NAMALWA (cell line): ENCODE data around the gene PSTPIP1.

Experiments
- DNase-seq: peaks from one replicate; pipeline ENCODE4 v3.0.0-alpha.2; 2015; ENCODE audit warnings: low spot score

PSTPIP1 gene

DNA sequence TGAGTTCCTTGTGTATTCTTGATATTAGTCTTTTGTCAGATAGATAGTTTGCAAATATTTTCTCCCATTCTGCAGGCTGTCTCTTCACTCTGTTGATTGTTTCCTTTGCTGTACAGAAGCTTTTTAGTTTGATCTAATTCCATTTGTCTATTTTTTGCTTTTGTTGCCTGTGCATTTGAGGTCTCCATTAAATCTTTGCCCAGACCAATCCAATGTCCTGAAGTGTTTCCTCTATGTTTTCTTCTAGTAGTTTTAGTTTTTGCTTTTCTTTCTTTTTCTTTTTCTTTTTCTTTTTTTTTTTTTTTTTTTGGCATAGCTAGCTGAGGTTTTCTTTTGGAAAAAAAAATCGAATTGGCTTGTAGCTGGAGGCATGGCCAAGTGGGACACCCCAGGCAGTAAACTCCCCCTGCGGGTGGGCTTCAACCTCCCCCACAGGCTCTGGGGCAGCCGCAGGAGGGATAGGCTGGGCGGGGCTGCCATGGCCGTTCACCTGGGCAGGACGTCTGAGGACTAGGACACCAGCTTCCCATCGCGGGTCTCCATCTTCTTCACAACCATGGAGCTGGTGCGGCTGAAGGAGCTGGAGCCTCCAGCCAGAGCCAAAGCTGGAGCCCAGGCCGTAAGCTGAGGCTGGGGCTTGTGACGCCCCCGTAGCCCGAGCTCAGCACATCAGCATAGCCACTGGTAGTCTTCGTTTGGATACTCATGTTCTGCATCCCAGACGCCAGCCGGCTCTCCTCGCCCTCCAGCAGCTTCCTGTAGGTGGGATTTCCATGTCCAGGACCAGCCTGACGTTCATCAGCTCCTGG lies 16.2 kb upstream of the PSTPIP1 start:
- DNase-seq: no peak

DNA sequence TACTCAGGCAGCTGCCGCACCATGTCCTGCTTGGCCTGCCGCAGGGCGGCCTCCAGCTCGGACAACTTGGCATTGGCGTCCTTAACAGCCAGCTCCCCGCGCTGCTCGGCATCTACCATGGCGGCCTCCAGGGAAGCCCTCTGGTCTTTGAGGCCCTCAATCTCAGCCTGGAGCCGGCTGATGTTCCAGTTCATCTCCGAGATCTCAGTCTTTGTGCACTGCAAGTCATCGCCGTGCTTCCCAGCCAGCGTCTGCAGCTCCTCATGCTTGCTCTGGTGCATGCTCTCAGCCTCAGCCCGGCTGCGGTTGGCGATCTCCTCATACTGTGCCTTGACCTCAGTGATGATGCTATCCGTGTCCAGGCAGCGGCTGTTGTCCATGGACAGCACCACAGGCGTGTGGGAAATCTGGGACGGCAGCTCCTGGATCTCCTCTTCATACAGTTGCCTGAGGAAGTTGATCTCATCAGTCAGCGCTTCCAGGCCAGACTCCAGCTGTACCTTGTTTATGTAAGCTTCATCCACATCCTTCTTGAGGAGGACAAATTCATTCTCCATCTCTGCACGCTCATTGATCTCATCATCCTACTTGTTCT lies 15.5 kb upstream of the PSTPIP1 start:
- DNase-seq: no peak

- DNase-seq: no peak
Observed at GRCh38 chr15:76979996-76980520, 14.9 kb upstream of the PSTPIP1 start.

DNA sequence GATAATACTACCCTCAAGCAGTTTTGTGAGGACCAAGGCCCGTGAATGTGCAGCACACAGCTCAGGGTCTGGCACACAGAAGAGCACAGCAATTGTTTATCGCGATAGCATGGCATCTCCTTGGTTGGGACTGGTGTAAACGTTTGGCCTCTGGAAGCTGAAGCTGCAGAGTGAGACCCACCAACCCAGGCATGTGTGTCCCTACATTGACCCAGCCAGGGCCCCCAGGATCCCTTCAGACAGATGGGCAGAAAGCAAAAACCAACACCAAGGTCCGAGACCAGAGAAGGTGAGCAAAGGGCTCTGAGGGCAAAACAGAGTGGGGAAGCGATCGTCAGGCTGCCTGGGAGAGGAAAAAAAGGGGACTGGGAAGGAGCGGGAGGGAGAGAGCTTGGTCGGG lies 12.6 kb upstream of the PSTPIP1 start:
- DNase-seq: no peak

DNA sequence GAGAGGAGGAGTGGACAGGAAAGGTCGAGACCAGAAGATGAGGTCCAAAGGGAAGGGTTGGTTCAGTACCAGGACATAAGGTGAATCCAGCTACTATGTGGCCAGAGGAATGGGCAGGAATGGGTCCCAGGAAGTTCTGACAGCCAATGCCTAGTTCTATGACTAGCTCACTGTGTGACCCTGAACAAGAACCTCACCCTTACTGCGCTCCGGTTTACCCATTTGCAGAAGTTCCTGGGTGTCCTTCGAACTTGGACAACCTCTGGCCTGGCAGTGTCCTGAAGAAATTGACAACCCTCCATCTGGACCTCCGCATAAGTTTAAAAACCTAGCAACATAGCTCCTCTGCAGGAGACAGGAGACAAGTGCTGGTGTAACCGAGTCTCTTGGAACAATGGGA lies 12.2 kb upstream of the PSTPIP1 start:
- DNase-seq: no peak

DNA sequence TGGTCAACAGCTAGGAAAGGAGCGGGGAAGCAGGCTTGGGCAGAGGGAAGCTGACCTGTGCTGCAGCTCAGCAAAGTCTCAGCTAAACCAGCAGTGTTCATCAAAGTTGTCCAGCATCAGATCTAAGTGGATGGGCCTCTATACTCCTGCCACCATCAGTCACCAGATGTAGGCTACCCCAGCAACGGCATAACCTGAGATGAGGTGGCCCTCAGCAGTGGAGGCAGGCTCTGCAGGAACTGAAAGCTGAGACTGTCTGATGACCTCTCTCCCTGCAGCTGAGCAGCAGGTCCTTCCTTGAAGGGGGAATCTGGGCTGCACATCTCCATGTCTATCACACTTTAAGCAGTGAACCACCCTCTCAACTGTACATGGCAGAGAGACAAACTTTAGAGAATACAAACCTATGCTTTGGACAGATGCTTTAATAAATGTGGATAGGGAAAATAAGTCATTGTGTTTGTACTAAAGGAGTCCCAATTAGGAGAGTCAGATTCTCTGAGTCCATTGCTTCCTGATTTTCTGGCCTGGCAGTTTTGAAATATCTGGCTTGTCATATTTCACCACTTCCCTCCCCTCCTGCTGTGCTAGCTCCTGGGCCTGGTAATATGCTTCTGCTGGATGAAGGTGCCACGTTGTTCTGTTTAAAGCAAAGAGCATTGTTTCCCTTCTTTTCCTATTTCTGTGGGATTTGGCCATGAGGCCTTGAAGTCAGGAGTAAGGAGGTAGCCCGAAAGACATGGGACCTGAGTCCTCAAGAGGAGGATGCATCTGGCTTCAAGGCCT lies 11.1 kb upstream of the PSTPIP1 start:
- DNase-seq: no peak

- DNase-seq: no peak
Observed at GRCh38 chr15:76986743-76987142, 8.2 kb upstream of the PSTPIP1 start.

DNA sequence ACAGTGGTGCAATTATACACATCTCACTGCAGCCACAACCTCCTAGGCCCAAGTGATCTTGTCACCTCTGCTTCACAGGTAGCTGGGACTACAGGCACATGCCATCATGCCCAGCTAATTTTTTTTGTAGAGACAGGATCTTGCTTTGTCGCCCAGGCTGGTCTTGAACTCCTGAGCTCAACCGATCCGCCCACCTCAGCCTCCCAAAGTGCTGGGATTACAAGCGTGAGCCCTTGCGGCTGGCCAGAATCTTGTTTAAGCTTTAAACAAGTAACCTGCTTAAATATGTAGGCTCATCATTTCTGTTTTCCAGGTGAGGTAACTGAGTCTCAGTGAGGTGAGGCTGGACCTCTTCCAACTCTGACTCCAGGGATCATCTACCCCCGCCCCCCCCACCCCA lies 7.7 kb upstream of the PSTPIP1 start:
- DNase-seq: no peak

- DNase-seq: no peak
Observed at GRCh38 chr15:76987896-76988860, 6.7 kb upstream of the PSTPIP1 start.

GRCh38 chr15:76988867-76989780 lies 5.8 kb upstream of the PSTPIP1 start:
- DNase-seq: no peak

- DNase-seq: no peak
Observed at GRCh38 chr15:76991048-76991447, 3.9 kb upstream of the PSTPIP1 start.

DNA sequence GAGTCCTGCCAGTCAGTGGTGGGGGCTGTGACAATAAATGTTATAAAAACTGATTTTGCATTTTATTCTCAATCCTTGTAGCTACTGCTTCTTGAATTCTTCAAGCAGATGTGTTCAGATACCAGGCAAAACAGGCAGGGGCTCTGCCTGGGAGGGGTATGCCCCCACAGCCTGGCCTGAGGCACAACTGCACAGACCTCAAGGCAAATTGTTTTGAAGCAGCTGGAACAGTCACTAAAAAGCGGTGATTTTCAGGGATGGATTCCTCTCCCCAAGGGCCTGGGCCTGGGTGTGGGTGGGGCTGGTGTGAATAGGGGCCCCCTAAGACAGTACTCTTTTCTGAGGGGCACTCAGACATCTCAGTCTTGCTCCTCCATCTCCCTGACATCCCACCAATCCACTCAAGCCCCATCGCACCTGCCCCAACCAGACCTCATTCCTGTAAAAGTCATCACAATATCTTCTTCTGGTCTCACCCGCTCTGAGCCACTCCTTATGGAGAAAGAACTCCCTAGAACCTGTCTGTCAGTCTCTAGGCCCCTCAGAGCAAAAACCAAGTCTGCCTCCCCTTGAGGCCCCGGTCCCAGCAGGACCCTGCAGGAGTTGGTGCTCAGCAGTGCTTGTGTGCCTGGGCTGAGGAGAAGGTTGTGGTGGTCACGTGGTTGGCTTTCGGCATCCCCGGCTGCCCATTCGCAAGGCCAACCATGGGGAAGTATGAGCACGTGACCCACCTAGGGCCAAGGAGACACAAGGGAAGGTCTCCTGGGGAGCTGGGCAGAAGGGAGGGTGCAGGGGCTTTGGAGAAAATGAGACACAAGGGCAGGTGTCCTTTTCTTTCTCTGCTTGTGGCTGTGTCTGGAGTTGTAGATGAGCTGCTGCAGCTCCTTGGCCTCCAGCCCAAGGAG lies 2.9 kb upstream of the PSTPIP1 start:
- DNase-seq: no peak

- no peak for DNase-seq
Observed at GRCh38 chr15:76993114-76993725, 1.7 kb upstream of the PSTPIP1 start.

DNA sequence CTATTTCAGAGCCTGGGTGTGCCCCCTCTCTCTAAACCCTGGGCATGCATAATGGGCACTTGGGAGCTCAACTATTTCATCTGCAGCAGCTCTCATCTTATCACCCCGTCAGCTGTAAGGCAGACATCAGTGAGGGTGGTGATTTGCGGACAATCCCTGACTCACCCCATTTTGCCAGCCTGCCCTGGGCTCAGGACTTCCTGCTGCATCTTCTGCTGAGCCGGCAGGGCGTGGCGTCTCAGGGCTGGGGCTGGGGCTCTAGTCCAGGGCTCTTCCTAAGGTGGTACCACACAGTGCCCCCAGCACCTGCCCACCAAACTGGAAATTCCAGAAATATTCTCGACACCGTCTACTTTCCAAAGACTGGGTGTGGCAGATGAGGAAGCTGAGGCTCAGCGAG lies 925 bp upstream of the PSTPIP1 start:
- no peak for DNase-seq

- DNase-seq: no peak
Observed at GRCh38 chr15:76994496-76994895, 430 bp upstream of the PSTPIP1 start.

DNA sequence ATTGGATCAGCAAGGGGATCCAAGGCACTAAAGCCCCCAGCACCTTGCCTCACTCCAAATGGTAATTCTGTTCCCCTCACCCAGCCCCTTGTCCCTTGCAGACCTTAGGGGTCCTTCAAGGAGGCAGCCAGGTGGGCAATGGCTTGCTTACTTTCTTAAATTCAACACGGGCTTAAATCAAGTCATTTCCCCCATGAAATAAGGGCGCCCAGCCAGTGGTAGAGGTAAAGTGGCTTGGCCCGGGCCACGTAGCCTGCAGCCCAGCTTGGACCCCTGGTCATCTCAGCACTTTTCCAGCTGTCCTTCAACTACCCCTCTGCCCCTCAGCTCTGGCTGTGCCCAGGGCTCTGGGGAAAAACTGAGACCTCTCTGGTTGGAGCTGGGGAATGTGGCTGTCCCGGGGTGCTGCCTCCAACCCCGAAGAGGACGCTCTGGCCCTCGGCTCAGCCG lies 1.2 kb downstream of the PSTPIP1 start:
- no peak for DNase-seq

GRCh38 chr15:76996526-76997401 lies 1.8 kb downstream of the PSTPIP1 start:
- no peak for DNase-seq
